ENCODE data around the gene DEFB131B.
"Not testable (repeated sequence)": the region's sequence is repeated elsewhere in the genome, so short reads cannot be mapped to it uniquely, and the experiment has no call there.

The DEFB131B gene

DNA sequence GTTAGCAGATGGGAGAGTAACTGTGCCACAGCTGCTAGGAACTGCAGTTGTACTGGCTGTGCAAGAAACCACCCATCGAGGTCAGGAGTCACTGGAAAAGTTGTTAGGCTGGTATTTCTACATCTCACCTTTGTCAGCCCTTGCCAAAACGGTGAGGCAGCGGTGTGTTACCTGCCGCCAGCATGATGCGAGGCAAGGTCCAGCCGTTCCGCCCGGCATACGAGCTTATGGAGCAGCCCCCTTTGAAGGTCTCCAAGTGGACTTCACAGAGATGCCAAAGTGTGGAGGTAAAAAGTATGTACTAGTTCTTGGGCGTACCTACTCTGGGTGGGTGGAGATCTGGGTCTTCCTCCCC is 33.7 kb downstream of the DEFB131B start:
- not testable (repeated sequence) for DNase-seq

- DNase-seq = no peak
Observed at GRCh38 chr11:71913756-71914526, 35.7 kb downstream of the DEFB131B start.

DNA sequence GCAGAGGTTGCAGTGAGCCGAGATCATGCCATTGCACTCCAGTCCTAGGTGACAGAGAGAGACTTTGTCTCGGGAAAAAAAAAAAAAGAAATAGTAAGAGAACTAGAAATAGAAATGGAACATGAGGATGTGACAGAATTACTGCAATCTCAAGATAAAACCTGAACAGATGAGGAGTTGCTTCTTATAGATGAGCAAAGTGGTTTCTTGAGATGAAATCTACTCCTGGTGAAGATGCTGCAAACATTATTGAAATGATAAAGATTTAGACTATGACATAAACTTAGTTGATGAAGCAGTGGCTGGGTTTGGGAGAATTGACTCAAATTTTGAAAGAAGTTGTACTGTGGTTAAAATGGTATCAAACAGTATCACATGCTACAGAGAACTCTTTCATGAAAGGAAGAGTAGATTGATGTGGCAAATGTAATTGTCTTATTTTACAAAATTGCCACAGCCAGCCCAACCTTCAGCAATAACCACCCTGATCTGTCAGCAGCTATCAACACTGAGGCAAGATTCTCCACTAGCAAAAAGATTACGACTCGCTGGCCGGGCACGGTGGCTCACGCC is 36.5 kb downstream of the DEFB131B start:
- DNase-seq = no peak

GRCh38 chr11:71917646-71918140 is 39.4 kb downstream of the DEFB131B start:
- no peak for DNase-seq

DNA sequence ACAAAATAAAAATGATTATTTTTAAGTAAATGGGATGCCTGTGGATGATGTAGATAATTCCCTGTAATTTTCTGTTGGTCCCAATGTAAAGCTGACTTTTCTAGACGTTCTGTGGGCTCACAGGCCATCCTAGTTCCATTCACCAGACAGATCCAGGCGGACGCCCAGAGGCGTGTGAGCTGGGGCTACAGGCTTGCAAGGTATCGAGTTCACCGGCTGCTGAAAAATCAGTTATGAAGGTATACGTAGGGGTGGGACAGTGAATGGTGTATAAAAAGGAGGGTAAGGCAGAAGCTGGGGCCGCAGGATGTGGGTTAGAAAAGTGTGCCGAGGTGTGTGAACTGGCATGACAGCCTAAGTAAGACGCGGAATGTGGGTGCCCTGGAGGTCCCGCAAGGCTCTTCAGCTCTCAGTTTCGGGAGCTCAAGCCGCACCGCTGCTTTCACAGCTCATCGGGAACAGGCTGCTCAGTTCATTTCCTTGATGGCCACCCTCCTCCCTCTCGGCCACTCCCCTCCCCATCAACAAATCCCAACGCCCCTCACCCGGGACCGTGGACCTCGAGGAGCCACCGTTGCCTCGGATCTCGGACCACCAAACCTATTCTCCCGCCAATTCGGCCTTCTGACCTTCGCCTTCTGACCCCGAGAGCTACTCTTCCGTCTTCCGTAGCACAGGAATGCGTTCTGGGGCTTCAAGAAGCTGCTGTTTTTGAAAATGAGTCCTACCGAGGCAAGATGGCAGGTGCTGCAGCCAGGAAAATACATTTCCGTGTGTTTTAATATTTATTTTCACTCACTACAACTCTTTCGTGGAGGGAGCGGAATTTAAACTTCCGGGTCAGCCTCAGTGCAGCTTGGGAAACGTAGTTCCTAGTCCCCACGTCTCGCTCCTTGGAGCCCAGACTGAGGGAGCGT is 49.8 kb downstream of the DEFB131B start, which contains the start of gene XNDC1N:
XNDC1N (minus strand) TSS at position 775 of the 917 bp plus-strand sequence. CDS start 5,241 bp downstream, outside the sequence.
- peak; percentile 94 for DNase-seq

DNA sequence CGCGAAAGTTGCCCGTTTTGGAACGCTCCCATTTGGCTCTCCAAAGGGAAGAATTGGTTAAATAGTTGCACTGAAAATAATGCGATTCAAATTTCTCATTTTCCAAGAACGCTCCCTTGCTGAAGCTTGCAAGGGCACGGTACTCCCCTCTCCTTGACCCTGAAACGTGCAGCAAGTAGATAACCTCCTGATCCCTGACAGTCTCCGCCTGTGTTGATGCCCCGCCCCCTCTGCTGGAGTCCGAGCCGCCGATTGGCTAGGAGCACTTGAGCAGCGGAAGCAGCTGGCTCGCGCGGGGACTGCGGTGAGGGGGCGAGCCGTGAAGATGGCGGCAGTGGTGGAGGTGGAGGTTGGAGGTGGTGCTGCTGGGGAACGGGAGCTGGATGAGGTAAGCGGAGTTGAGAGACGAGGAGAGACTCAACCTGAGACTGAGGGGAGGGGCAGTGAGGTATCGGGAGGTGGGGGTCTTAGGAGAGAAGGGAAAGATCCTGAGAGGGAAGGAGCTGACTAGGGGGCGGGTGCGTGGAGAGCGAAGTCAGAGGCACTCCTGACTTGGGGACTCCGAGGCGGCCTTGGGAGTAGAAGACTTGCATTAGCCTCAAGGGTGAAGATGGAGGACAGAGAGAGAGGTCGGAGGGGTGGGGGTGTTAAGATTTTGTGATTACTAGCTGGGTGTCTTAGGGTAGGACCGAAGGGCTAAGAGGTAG is 50.6 kb downstream of the DEFB131B start, which contains the start of gene RNF121:
RNF121 (plus strand) TSS at position 310 of the 707 bp plus-strand sequence; CDS start at position 326, 16 bp downstream.
- DNase-seq = peak; percentile 97

GRCh38 chr11:71929491-71929890 is 51.2 kb downstream of the DEFB131B start:
- DNase-seq = no peak

- DNase-seq = no peak
Observed at GRCh38 chr11:71930556-71931244, 52.4 kb downstream of the DEFB131B start.

DNA sequence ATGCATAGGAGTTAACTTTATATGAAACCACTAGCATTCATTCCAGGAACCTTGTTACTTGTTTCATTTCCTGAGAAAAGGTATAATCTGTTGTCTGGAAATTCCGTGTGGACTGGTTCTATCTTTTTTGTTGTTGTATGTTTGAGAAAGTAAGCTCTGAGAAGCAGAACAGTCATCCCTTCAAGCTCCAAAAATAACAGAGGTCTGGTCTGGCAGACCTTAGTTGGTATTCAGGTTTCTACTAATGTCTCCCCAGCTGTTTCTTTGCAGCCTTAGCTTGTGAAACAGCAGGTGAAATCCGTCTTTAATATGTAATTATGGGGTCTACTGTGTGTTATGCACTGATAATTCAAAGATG is 53.0 kb downstream of the DEFB131B start:
- no peak for DNase-seq

- no peak for DNase-seq
Observed at GRCh38 chr11:71933141-71933933, 55.1 kb downstream of the DEFB131B start.
